Gastrocnemius medialis (tissue), 4 donors: Measurements from ENCODE around the gene LRRC3B. TPM values are rescaled to one million over a fixed set of nuclear protein-coding genes. Genes with fewer than 3 reads are reported as not detected.

Source experiments
- ATAC-seq, 2 donors: fragments of 150-250 bp; one replicate each; pipeline ENCODE4 v1.9.1; 2016
- DNase-seq, 2 donors: peaks; one replicate each; pipeline ENCODE4 v3.0.0-alpha.2; 2019
- H3K27ac ChIP-seq, 4 donors: fragments of 200-600 bp; sonication (generic); 1 replicate in 1 of 4; 2 replicates in 3 of 4; pipeline ENCODE4 v1.5.1; 2016 to 2018; ENCODE audit warnings: mild to moderate bottlenecking in 2 of 4, moderate library complexity in 1 of 4
- H3K27me3 ChIP-seq, 3 donors: fragments of 200-600 bp; sonication (generic) in 2 of 3; 1 replicate in 1 of 3; 2 replicates in 2 of 3; pipeline versions ENCODE4 v1.5.1 to v1.6.0; 2016 to 2019; ENCODE audit warnings: mild to moderate bottlenecking in 1 of 3, moderate library complexity in 1 of 3
- H3K36me3 ChIP-seq, 2 donors: fragments of 200-600 bp; sonication (generic) in 1 of 2; one replicate each; pipeline ENCODE4 v1.5.1; 2017 to 2018
- H3K4me1 ChIP-seq, 2 donors: fragments of 200-600 bp; sonication (generic) in 1 of 2; one replicate each; pipeline ENCODE4 v1.5.1; 2016 to 2017; ENCODE audit warnings: mild to moderate bottlenecking in 2 of 2
- H3K4me3 ChIP-seq, 4 donors: fragments of 200-600 bp; sonication (generic) in 3 of 4; 1 replicate in 1 of 4; 2 replicates in 3 of 4; pipeline ENCODE4 v1.5.1; 2016 to 2019; ENCODE audit warnings: mild to moderate bottlenecking in 2 of 4
- H3K9me3 ChIP-seq, 3 donors: fragments of 200-600 bp; sonication (generic) in 2 of 3; 1 replicate in 1 of 3; 2 replicates in 2 of 3; pipeline ENCODE4 v1.5.1; 2016 to 2019
- POLR2A ChIP-seq, 2 donors: fragments of 450-650 bp; IDR thresholded peaks; one replicate each; pipeline ENCODE4 v1.6.1; 2017; ENCODE audit warnings: antibody characterized with exemption in 2 of 2, mild to moderate bottlenecking in 2 of 2, moderate library complexity in 2 of 2
- in situ Hi-C, 4 donors: fragments of 200-750 bp; cut with MboI; loops; one replicate each; pipeline versions ENCODE4 v1.15.0 to v1.8.0; 2017; ENCODE audit warnings: low sequenced_read_pairs in 4 of 4
- intact Hi-C: fragments of 100-400 bp; cut with DNase I; formaldehyde crosslinking; loops from one replicate; pipeline ENCODE4 v1.15.1; 2023; ENCODE audit warnings: low total_unique reads
- total RNA-seq, 4 donors: library from RNA; depleted of rRNA; stranded (reverse); fragments of >200 nt; gene quantifications; one replicate each; pipeline versions ENCODE4 v1.1.0 to v1.2.3, GENCODE V29; 2016
- TF ChIP-seq, protein P1 (sequence below), 5 experiments: fragments of 450-650 bp in 3 of 5; fragments of 200-600 bp in 2 of 5; sonication (generic) in 2 of 5; IDR thresholded peaks in 4 of 5; conservative IDR thresholded peaks in 1 of 5; 1 replicate in 4 of 5; 2 replicates in 1 of 5; pipeline ENCODE4 v1.5.1; 2016 to 2019; ENCODE audit warnings: antibody characterized with exemption in 5 of 5, mild to moderate bottlenecking in 3 of 5, moderate library complexity in 3 of 5

The LRRC3B gene
- total RNA-seq, 4 donors from 2014 or later: 0.07 to 4.4 (median 1.3) TPM

- DNase-seq (no peak), ATAC-seq (peak; percentile 54 to 80)
- in situ Hi-C loops (loop anchor here (10.0 to 25.0 kb wide), 3 partner anchors 868 to 1075 kb away; no protein-coding TSS in a partner anchor), intact Hi-C loops (loop anchor here (2.0 kb wide), 1 partner anchor 808 kb away; no protein-coding TSS in a partner anchor)
- H3K27ac ChIP-seq: no peak overlapping the region
- H3K9me3 ChIP-seq: no peaks in the 10 kb centered on the region
- no peaks in the 10 kb centered on the region for H3K4me1 ChIP-seq
- H3K27me3 ChIP-seq: no peaks in the 10 kb centered on the region
- H3K36me3 ChIP-seq: no peaks in the 10 kb centered on the region
- TF ChIP-seq, protein P1, sequence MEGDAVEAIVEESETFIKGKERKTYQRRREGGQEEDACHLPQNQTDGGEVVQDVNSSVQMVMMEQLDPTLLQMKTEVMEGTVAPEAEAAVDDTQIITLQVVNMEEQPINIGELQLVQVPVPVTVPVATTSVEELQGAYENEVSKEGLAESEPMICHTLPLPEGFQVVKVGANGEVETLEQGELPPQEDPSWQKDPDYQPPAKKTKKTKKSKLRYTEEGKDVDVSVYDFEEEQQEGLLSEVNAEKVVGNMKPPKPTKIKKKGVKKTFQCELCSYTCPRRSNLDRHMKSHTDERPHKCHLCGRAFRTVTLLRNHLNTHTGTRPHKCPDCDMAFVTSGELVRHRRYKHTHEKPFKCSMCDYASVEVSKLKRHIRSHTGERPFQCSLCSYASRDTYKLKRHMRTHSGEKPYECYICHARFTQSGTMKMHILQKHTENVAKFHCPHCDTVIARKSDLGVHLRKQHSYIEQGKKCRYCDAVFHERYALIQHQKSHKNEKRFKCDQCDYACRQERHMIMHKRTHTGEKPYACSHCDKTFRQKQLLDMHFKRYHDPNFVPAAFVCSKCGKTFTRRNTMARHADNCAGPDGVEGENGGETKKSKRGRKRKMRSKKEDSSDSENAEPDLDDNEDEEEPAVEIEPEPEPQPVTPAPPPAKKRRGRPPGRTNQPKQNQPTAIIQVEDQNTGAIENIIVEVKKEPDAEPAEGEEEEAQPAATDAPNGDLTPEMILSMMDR (IDR thresholded peaks at IDR 0.05 in 4 of 5, conservative IDR thresholded peaks at IDR 0.05 in 1 of 5): peak; percentile 50 to 74 (median 59)
- no peak for TF ChIP-seq POLR2A (IDR thresholded peaks at IDR 0.05)
- H3K4me3 ChIP-seq: no peak overlapping the region
These were observed 89.8 kb downstream of the LRRC3B start for GRCh38 chr3:26712211-26713026.

DNA sequence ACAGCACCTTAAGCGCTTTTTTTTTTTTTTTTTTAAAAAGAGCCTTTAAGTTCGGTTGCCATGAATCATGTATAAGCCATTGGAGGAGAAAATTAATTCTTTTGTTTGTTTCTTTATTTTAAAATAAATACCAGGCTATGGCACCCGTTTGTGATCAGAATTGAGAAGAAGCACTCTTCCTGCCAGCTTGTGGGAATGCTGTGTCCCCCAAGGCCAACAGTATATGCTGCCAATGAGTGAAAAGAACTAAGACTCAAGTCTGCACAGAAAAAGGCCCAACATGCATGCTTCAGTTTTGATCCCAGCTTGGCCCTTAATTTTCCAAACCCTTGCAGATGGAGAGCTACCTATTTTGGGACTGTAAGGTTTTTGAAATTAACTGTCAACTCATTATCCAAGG lies 90.5 kb downstream of the LRRC3B start:
- no peaks in the 10 kb centered on the region for H3K9me3 ChIP-seq
- DNase-seq (no peak), ATAC-seq (no peak)
- no peaks in the 10 kb centered on the region for H3K36me3 ChIP-seq
- H3K27me3 ChIP-seq: no peaks in the 10 kb centered on the region
- H3K27ac ChIP-seq: no peak overlapping the region
- in situ Hi-C loops: loop anchor here (10.0 to 25.0 kb wide), 3 partner anchors 868 to 1076 kb away; no protein-coding TSS in a partner anchor
- TF ChIP-seq, protein P1 (IDR thresholded peaks at IDR 0.05 in 4 of 5, conservative IDR thresholded peaks at IDR 0.05 in 1 of 5): no peak
- no peak for TF ChIP-seq POLR2A (IDR thresholded peaks at IDR 0.05)
- no peaks in the 10 kb centered on the region for H3K4me1 ChIP-seq
- intact Hi-C loops: loop anchor here (2.0 kb wide), 1 partner anchor 808 kb away; no protein-coding TSS in a partner anchor
- no peak overlapping the region for H3K4me3 ChIP-seq

DNA sequence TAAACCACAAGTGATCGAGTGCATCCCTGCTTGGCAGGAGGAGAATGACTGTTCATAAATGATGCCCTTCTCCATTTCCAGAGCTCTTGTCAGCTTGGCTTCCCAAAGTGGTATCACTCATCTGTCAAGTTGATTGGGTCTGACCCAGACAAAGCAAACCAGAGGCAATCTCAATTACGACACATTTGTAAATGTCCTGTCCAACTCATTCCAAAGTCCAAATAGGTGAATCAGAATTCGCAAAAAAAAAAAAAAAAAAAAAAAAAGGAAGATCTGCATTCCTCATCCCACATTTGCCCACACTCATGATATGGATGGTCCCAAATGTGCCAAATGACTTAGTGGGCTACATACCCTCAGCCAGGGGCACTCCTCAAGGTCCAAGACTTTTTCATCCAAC lies 91.9 kb downstream of the LRRC3B start:
- TF ChIP-seq POLR2A (IDR thresholded peaks at IDR 0.05): no peak
- TF ChIP-seq, protein P1 (IDR thresholded peaks at IDR 0.05 in 4 of 5, conservative IDR thresholded peaks at IDR 0.05 in 1 of 5): no peak
- Histone ChIP-seq H3K36me3 (no peaks in the 10 kb centered on the region), H3K27ac (no peak overlapping the region), H3K9me3 (no peaks in the 10 kb centered on the region), H3K4me1 (no peaks in the 10 kb centered on the region), H3K27me3 (no peaks in the 10 kb centered on the region), H3K4me3 (no peak overlapping the region)
- intact Hi-C loops: no loop called here
- in situ Hi-C loops: loop anchor here (10.0 to 25.0 kb wide), 3 partner anchors 870 to 1077 kb away; no protein-coding TSS in a partner anchor
- ATAC-seq: no peak
- DNase-seq: no peak

DNA sequence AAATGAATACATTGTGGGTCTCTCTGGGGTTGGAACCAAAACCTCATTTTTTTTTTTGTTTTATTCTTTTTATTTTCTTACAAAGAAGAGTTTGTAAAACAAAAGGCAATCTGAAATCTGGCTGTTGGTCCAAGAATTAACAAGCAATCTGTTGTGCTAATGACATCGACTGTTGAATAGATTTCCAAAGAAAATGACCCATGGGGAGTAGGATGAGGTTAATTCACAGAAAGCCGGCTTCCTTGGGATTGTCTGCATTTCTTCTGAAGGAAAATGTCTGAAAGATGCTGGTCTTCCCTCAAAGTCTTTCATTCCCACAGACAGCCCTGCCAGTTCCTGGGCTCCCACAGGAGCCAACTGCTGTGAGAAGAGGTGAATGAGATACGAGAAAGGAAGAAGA lies 92.9 kb downstream of the LRRC3B start:
- Histone ChIP-seq H3K27me3 (no peaks in the 10 kb centered on the region), H3K27ac (no peak overlapping the region), H3K4me1 (no peaks in the 10 kb centered on the region), H3K9me3 (no peaks in the 10 kb centered on the region), H3K36me3 (no peaks in the 10 kb centered on the region), H3K4me3 (no peak overlapping the region)
- DNase-seq (no peak), ATAC-seq (no peak)
- in situ Hi-C loops (loop anchor here (10.0 to 25.0 kb wide), 3 partner anchors 871 to 1078 kb away; no protein-coding TSS in a partner anchor), intact Hi-C loops (no loop called here)
- no peak for TF ChIP-seq POLR2A (IDR thresholded peaks at IDR 0.05)
- TF ChIP-seq, protein P1 (IDR thresholded peaks at IDR 0.05 in 4 of 5, conservative IDR thresholded peaks at IDR 0.05 in 1 of 5): no peak
